SK-N-SH (cell line): ENCODE results near the gene PARP9. TPM values are rescaled to one million over a fixed set of nuclear protein-coding genes. Genes with fewer than 3 reads are reported as not detected.

Experiments
- CTCF ChIA-PET: fragments of 300-600, 350-600 bp; formaldehyde crosslinking; extraction: SDS; loops from one replicate; lab custom pipeline; 2021; lab: Yijun Ruan, JAX
- POLR2A ChIA-PET: fragments of 350-600 bp; sonication (Branson Sonifier 250); formaldehyde crosslinking; extraction: SDS; loops from one replicate; lab custom pipeline; 2020; ENCODE audit warnings: antibody characterized with exemption, inconsistent platforms; lab: Yijun Ruan, JAX
- DNase-seq: peaks from one replicate; pipeline ENCODE4 v3.0.0; 2012
- H2AFZ ChIP-seq: fragments of 200-600 bp; sonication (generic); 2 replicates; pipeline ENCODE4 v1.8.1; 2016; ENCODE audit warnings: antibody characterized with exemption, mild to moderate bottlenecking, low read depth
- H3F3A ChIP-seq: fragments of 200-600 bp; sonication (generic); replicated peaks from 2 replicates; pipeline ENCODE3; 2016; ENCODE audit warnings: antibody characterized with exemption, mild to moderate bottlenecking; ENCODE audit not compliant: insufficient read depth
- H3K27ac ChIP-seq, 2 experiments: fragments of 200-500 bp in 1 of 2; fragments of 200-600 bp in 1 of 2; sonication (Bioruptor generic) in 1 of 2; sonication (generic), shearing (Covaris generic) in 1 of 2; 2 replicates each; pipeline versions ENCODE4 v1.5.1 to v1.6.1; 2014 to 2016; ENCODE audit warnings: low read depth in 2 of 2, inconsistent platforms in 1 of 2, low read length in 1 of 2, mild to moderate bottlenecking in 1 of 2, mixed read lengths in 1 of 2
- H3K27me3 ChIP-seq: fragments of 200-600 bp; sonication (generic), shearing (Covaris generic); 2 replicates; pipeline ENCODE4 v1.6.1; 2016; ENCODE audit warnings: mixed run types; ENCODE audit not compliant: insufficient read depth
- H3K36me3 ChIP-seq, 2 experiments: fragments of 200-500 bp in 1 of 2; fragments of 200-600 bp in 1 of 2; sonication (Bioruptor generic) in 1 of 2; sonication (generic) in 1 of 2; replicated peaks in 1 of 2; 2 replicates each; pipeline versions ENCODE3 to v1.5.1; 2014 to 2016; ENCODE audit warnings: low read length in 1 of 2, mild to moderate bottlenecking in 1 of 2; ENCODE audit not compliant: insufficient read depth in 2 of 2, control insufficient read depth in 1 of 2
- H3K4me1 ChIP-seq, 2 experiments: fragments of 200-500 bp in 1 of 2; fragments of 200-600 bp in 1 of 2; sonication (Bioruptor generic) in 1 of 2; sonication (generic), shearing (Covaris generic) in 1 of 2; 2 replicates each; pipeline versions ENCODE4 v1.5.1 to v1.6.1; 2014 to 2016; ENCODE audit warnings: low read depth in 1 of 2, low read length in 1 of 2, mixed run types in 1 of 2; ENCODE audit not compliant: insufficient read depth in 2 of 2, control insufficient read depth in 1 of 2
- H3K4me2 ChIP-seq: fragments of 200-600 bp; sonication (generic), shearing (Covaris generic); 2 replicates; pipeline ENCODE4 v1.6.1; 2017; ENCODE audit warnings: mixed run types
- H3K4me3 ChIP-seq, 2 experiments: fragments of 200-500 bp in 1 of 2; fragments of 200-600 bp in 1 of 2; sonication (Bioruptor generic) in 1 of 2; sonication (generic), shearing (Covaris generic) in 1 of 2; 2 replicates each; pipeline versions ENCODE4 v1.5.1 to v1.8.1; 2014 to 2016; ENCODE audit warnings: low read depth in 2 of 2, inconsistent platforms in 1 of 2, low read length in 1 of 2, mild to moderate bottlenecking in 1 of 2, mixed read lengths in 1 of 2, moderate library complexity in 1 of 2
- H3K79me2 ChIP-seq: fragments of 200-600 bp; sonication (generic); 2 replicates; pipeline ENCODE4 v1.8.1; 2017; ENCODE audit warnings: mild to moderate bottlenecking; ENCODE audit not compliant: insufficient read depth
- H3K9ac ChIP-seq: fragments of 200-600 bp; sonication (generic); 2 replicates; pipeline ENCODE4 v1.6.1; 2017; ENCODE audit warnings: mixed run types
- H3K9me2 ChIP-seq: fragments of 200-600 bp; sonication (generic); 2 replicates; pipeline ENCODE4 v1.6.1; 2017; ENCODE audit warnings: mixed run types
- H3K9me3 ChIP-seq: fragments of 200-600 bp; sonication (generic); 2 replicates; pipeline ENCODE4 v1.6.1; 2017; ENCODE audit warnings: mixed run types, mild to moderate bottlenecking, moderate library complexity
- H4K20me1 ChIP-seq: fragments of 200-600 bp; sonication (generic); 2 replicates; pipeline ENCODE4 v1.6.1; 2017; ENCODE audit warnings: mild to moderate bottlenecking, mixed run types; ENCODE audit not compliant: insufficient read depth
- EP300 ChIP-seq, 2 experiments: IDR thresholded peaks; 2 replicates each; pipeline versions ENCODE4 v1.4.0 to v1.6.1; 2012; ENCODE audit warnings: borderline replicate concordance in 1 of 2, low read depth in 1 of 2, low read length in 1 of 2
- EZH2phosphoT487 ChIP-seq: fragments of 200-600 bp; sonication (generic); IDR thresholded peaks from 2 replicates; pipeline ENCODE4 v1.6.1; 2017; ENCODE audit warnings: low read depth, mixed run types, mild to moderate bottlenecking, antibody characterized with exemption, moderate library complexity, borderline replicate concordance
- FOXM1 ChIP-seq: IDR thresholded peaks from 2 replicates; pipeline ENCODE4 v1.4.0; 2012; ENCODE audit warnings: low read depth, mild to moderate bottlenecking
- RAD21 ChIP-seq: IDR thresholded peaks from 2 replicates; pipeline ENCODE4 v1.6.1; 2012; ENCODE audit warnings: mild to moderate bottlenecking, low read length
- RXRA ChIP-seq: IDR thresholded peaks from 2 replicates; pipeline ENCODE4 v1.4.0; 2012; ENCODE audit warnings: low read depth, mild to moderate bottlenecking, borderline replicate concordance
- SIN3A ChIP-seq: IDR thresholded peaks from 2 replicates; pipeline ENCODE4 v1.6.1; 2012; ENCODE audit warnings: low read depth, mild to moderate bottlenecking, low read length, moderate library complexity, borderline replicate concordance
- TAF1 ChIP-seq: IDR thresholded peaks from 2 replicates; pipeline ENCODE4 v1.6.1; 2012; ENCODE audit warnings: low read depth, mild to moderate bottlenecking, low read length, moderate library complexity, borderline replicate concordance
- WGBS: methylation state at CpG from one replicate; pipeline ENCODE4 v1.1.6; 2017; ENCODE audit warnings: low lambda C conversion rate; 5-methylcytosine and 5-hydroxymethylcytosine counted together
- polyA plus RNA-seq, 3 experiments: library from polyadenylated mRNA; depleted of rRNA; stranded (reverse); fragments of >200 nt; gene quantifications; 2 replicates each; pipeline ENCODE4 v1.2.3, GENCODE V29; 2012
- TF ChIP-seq, protein P1 (sequence below): fragments of 200-600 bp; sonication (generic); IDR thresholded peaks from 2 replicates; pipeline ENCODE4 v1.6.1; 2017; ENCODE audit warnings: antibody characterized with exemption, mild to moderate bottlenecking, moderate library complexity
- TF ChIP-seq, protein P2 (sequence below): fragments of 150-350 bp; IDR thresholded peaks from 2 replicates; pipeline ENCODE4 v1.6.1; 2016; ENCODE audit warnings: mild to moderate bottlenecking, low read depth, low read length
- TF ChIP-seq, protein P3 (sequence below): IDR thresholded peaks from 2 replicates; pipeline ENCODE4 v1.4.0; 2012; ENCODE audit warnings: low read depth, borderline replicate concordance

PARP9 gene
- polyA plus RNA-seq, 1 of the 3 experiments (the other 2 are of a cell fraction) = 13.5 TPM

DNA sequence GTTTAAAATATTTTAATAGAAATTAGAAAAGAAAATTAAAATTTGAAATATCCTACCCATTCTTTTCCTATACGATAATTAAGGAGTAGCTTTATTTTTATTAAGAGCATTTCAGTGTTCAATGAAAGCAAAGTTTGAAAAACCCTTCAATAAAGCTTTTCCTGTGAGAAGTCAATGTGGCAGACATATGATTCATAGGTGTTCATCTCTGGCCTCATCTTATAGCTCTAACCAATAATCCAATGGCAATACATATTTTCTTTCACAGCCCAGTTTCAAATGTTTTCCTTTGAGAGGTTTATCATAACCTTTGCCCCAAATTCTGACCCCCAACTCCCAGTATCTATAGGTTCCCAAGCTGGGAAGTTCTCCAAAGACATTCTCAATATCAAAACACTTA, 57.6 kb downstream of the PARP9 start (continued):
- TF ChIP-seq, protein P1, sequence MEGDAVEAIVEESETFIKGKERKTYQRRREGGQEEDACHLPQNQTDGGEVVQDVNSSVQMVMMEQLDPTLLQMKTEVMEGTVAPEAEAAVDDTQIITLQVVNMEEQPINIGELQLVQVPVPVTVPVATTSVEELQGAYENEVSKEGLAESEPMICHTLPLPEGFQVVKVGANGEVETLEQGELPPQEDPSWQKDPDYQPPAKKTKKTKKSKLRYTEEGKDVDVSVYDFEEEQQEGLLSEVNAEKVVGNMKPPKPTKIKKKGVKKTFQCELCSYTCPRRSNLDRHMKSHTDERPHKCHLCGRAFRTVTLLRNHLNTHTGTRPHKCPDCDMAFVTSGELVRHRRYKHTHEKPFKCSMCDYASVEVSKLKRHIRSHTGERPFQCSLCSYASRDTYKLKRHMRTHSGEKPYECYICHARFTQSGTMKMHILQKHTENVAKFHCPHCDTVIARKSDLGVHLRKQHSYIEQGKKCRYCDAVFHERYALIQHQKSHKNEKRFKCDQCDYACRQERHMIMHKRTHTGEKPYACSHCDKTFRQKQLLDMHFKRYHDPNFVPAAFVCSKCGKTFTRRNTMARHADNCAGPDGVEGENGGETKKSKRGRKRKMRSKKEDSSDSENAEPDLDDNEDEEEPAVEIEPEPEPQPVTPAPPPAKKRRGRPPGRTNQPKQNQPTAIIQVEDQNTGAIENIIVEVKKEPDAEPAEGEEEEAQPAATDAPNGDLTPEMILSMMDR = no peak
- TF ChIP-seq EZH2phosphoT487 (no peak), RXRA (no peak), TAF1 (no peak), SIN3A (no peak)
- TF ChIP-seq, protein P2, sequence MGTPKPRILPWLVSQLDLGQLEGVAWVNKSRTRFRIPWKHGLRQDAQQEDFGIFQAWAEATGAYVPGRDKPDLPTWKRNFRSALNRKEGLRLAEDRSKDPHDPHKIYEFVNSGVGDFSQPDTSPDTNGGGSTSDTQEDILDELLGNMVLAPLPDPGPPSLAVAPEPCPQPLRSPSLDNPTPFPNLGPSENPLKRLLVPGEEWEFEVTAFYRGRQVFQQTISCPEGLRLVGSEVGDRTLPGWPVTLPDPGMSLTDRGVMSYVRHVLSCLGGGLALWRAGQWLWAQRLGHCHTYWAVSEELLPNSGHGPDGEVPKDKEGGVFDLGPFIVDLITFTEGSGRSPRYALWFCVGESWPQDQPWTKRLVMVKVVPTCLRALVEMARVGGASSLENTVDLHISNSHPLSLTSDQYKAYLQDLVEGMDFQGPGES = no peak

DNA sequence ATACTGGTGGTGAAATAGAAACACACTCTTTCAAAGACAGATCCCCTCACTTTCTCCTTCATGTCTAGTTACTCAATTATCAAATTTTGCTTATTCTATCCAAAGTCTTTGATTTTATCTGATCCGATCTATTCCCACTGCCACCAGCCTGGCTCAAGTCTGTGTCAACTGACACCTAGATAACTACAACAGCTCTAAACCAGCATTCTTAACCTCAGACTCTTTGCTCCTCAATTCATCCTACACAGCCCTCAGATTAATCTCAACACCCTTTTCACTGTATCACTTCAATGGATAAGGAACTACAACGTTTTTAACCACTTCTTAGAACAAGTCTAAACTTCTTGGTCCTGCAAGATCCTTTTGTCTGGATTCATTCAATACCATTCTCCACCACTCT, 58.4 kb downstream of the PARP9 start:
- peaks cover 100% of the 10 kb centered on the region for H3K79me2 ChIP-seq
- no peaks in the 10 kb centered on the region for H3K9me3 ChIP-seq
- no peak overlapping the region for H2AFZ ChIP-seq
- H3K27me3 ChIP-seq = no peaks in the 10 kb centered on the region
- no peak for TF ChIP-seq RAD21
- TF ChIP-seq, protein P3, sequence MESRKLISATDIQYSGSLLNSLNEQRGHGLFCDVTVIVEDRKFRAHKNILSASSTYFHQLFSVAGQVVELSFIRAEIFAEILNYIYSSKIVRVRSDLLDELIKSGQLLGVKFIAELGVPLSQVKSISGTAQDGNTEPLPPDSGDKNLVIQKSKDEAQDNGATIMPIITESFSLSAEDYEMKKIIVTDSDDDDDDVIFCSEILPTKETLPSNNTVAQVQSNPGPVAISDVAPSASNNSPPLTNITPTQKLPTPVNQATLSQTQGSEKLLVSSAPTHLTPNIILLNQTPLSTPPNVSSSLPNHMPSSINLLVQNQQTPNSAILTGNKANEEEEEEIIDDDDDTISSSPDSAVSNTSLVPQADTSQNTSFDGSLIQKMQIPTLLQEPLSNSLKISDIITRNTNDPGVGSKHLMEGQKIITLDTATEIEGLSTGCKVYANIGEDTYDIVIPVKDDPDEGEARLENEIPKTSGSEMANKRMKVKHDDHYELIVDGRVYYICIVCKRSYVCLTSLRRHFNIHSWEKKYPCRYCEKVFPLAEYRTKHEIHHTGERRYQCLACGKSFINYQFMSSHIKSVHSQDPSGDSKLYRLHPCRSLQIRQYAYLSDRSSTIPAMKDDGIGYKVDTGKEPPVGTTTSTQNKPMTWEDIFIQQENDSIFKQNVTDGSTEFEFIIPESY = no peak
- no peak for TF ChIP-seq FOXM1
- TF ChIP-seq EP300 (IDR thresholded peaks at IDR 0.05; ENCODE audit: borderline replicate concordance in 1 of 2, low read depth in 1 of 2, low read length in 1 of 2) = no peak
- no peak overlapping the region for H3K27ac ChIP-seq
- WGBS = 78% methylated on average over 2 of the region's 2 CpGs
- ChIA-PET CTCF (no interaction called here), POLR2A (interaction anchor here (1.1 kb wide), 1 partner anchor 9 kb away, joined by 3 read pairs; the partner anchor contains the start of gene KPNA1)
- no peaks in the 10 kb centered on the region for H3K4me1 ChIP-seq
- no peak overlapping the region for H3K9ac ChIP-seq
- H4K20me1 ChIP-seq = peaks cover 98% of the 10 kb centered on the region
- H3K36me3 ChIP-seq = peaks cover 0 to 11% of the 10 kb centered on the region in 2 experiments
- H3K9me2 ChIP-seq = no peaks in the 10 kb centered on the region
- H3K4me3 ChIP-seq = no peak overlapping the region
- no peaks in the 10 kb centered on the region for H3F3A ChIP-seq
- DNase-seq = no peak
- no peak overlapping the region for H3K4me2 ChIP-seq
